ENCODE results near the gene MRPL24. TPM values are rescaled to one million over a fixed set of nuclear protein-coding genes. Genes with fewer than 3 reads are reported as not detected.

Gene MRPL24
- total RNA-seq, 1 experiment from 2014 or later = 152 TPM

DNA sequence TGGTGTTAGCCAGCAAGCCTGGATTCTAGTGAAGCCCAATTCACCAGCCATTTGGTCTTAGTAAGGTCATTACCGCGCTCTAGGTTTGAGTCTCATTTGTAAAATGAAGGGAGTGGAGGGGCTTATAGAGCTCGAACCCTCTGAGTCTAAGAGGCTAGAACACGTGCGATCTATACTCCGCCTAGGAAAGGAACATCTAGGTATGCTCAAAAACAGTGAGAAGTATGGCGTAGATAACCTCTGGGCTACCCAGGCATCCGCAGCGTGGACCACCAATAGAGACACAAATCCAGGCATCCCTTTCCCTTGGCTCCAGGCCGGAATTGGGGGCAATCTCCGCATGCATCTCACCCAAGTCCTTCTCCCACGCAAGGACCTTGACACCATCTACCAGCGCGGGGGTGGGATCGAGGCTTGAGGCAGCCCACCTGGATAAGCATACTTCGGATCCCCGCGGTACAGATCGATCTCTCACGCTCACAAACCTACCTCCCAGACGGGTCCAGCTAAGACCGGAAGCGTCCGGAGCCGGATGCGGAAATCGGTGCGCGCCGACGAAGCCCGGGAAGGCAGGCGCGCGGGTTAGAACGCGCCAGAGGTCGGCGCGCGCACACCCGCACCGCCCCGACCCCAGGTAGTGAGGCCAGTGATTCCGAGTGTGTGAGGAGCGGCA, 12.8 kb downstream of the MRPL24 start, which contains the start of gene METTL25B:
Gene METTL25B, plus strand, starts transcription at position 544 of the 673 bp plus-strand sequence. CDS start 636 bp downstream, outside the sequence.
- peak; percentile 78 for DNase-seq (ENCODE audit: low read depth, low spot score)
- in situ Hi-C loops (cut with HindIII; ENCODE audit: low pct_unique_long_range_greater_than_20kb, low sequenced_read_pairs) = no loop called here

DNA sequence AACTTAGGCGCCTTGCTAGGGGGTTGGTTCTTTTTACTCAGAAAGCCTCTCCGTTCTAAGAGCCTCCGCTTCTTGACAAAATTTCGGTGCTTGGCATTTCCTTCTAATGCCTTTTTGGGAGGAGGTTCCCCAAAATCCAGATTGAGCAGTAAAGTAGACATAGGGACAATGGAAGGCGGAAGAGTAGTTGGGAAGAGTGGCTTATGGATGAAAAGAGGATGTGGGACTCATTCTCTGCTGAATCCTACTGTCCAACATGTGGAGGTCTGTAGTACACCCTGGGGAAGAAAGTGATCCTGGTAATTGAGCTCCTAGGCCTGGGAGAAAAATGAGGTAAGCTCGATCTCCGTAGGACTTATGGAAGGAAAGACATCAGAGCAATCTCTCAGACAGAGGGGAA, 13.4 kb downstream of the MRPL24 start:
- in situ Hi-C loops (cut with HindIII; ENCODE audit: low pct_unique_long_range_greater_than_20kb, low sequenced_read_pairs) = no loop called here
- no peak for DNase-seq (ENCODE audit: low read depth, low spot score)

DNA sequence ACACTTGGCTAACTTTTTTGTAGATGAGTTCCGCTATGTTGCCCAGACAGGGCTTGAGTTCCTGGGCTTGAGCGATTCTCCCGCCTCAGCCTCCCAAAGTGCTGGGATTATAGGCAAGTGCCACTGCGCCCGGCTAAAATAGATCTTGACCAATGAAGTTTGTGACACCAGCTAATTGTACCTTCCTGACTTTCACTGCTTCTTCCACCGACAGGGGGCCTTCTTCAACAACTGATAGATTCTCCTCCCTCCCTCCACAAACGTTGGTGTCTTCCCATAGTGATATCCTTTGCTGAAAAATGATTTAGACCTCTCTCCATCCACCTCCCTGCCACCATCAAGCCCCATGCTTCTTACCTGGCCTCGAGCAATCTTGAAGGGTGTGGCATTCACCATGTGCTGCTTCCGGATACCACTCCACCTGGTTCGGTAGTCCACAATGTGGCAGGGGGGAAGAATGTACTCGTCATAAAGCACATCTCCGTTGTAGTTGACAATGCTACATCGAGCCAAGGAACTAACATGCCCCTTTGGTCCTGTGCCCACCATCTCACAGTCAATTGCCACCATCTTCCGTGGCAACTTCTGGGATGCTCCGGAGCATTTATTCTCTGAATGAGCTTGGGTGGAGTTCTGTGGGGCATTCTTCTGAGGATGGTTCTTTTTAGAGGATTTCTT, 14.2 kb downstream of the MRPL24 start:
- in situ Hi-C loops (cut with HindIII; ENCODE audit: low pct_unique_long_range_greater_than_20kb, low sequenced_read_pairs) = no loop called here
- peak; percentile 77 for DNase-seq (ENCODE audit: low read depth, low spot score)

DNA sequence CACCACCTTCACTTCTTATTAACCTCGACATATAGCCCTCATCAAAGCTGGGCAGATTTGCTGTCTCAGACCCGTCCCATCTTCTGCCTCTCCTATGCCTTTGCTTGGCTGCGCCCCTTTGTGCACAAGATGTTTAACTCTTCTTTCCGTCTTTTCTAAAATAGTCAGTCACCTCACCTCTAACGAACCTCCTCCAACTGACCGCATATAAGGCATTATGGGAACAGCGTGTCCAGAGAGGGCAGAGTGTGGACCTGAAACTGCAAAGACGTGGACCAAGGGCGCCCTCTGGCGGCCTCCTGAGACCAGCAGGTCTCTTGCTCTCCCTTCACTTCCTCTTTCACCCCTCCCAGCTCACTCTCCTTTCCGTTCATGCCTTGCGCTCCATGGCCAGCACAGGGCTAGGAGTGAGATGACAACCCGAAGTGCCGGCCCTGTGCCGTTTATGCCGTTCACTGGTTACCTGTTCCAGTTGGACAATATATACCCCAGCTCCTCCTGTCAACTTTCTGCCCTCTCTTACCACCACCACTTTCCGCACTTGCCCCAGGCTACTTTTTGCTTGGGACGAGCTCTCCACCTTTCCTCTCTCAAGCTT, 15.1 kb downstream of the MRPL24 start:
- peak; percentile 90 for DNase-seq (ENCODE audit: low read depth, low spot score)
- in situ Hi-C loops (cut with HindIII; ENCODE audit: low pct_unique_long_range_greater_than_20kb, low sequenced_read_pairs) = no loop called here

DNA sequence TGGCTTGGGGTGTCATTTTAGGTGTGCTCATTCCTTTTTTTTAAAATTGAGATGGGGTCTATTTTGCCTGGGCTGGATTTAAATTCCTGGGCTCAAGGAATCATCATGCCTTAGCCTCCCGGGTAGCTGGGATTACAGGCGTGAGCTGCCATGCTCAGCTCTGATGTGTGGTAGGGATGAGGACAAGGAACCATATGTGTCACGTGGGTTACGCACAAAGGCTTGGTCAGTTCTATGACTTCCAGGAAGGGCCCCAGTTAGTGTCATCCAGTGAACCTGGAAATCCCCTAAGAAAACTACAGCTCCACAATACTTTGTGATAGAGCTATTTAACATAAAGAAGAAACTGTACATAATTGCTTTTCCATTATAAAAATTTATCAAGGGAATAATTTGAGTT, 19.4 kb downstream of the MRPL24 start:
- in situ Hi-C loops (cut with HindIII; ENCODE audit: low pct_unique_long_range_greater_than_20kb, low sequenced_read_pairs) = no loop called here
- DNase-seq (ENCODE audit: low read depth, low spot score) = no peak

DNA sequence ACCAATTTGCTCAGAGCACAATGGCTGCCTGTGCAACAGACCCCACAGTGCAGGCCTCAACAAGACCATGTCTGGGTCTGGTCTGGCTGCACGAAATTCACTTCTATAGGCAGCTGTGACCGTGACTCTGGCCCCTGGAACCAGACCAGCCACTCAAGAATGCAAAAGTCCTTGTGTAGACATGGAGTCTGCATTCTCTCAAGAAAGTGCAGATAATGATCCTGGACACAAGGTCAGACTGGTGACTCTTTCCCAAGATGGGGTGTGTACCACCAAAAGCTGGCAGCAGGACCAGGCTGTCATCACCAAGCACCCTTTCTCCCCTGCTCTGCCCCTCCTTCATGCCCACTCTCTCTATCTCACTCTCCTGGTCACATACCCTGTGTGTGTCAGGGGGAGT, 19.8 kb downstream of the MRPL24 start:
- DNase-seq (ENCODE audit: low read depth, low spot score) = no peak
- in situ Hi-C loops (cut with HindIII; ENCODE audit: low pct_unique_long_range_greater_than_20kb, low sequenced_read_pairs) = no loop called here

DNA sequence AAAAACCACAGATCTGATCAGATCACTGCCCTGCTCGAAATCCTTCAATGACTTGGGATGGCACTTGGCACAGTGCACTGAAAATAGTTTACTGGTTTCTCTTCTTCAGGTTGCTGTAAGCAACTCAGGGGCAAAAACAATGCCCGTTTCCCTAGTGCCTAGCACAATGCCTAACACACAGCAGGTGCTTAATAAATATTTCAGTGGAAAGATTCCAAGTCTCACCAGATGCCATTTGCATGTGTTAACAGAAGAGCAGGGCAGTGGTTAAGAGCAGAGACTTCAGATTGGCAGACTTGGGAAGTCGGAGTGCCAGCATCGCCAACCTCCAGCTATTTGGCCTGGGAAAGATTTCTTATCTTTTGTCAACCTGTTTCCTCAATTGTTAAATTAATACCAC, 23.5 kb downstream of the MRPL24 start:
- no peak for DNase-seq (ENCODE audit: low read depth, low spot score)
- in situ Hi-C loops (cut with HindIII; ENCODE audit: low pct_unique_long_range_greater_than_20kb, low sequenced_read_pairs) = no loop called here

DNA sequence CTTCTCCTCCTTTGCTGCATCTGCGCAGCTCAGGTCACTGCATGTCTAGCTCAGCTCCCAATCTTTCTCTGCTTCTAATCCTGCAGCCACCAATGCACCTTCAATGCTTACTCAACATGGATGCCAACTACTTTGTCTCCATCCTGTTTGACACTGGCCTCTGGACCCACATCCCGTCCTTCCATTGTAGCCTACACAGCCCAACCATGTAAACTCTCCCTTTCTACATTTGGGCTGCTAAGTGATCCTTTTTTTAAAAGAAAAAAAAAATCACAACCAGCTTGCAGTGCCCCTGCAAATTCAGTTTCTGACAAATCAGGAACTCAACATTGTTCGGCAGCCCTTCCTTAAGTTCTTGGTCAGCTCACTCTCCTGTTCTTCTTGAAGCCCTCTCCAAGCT, 26.1 kb downstream of the MRPL24 start:
- in situ Hi-C loops (cut with HindIII; ENCODE audit: low pct_unique_long_range_greater_than_20kb, low sequenced_read_pairs) = no loop called here
- no peak for DNase-seq (ENCODE audit: low read depth, low spot score)

DNA sequence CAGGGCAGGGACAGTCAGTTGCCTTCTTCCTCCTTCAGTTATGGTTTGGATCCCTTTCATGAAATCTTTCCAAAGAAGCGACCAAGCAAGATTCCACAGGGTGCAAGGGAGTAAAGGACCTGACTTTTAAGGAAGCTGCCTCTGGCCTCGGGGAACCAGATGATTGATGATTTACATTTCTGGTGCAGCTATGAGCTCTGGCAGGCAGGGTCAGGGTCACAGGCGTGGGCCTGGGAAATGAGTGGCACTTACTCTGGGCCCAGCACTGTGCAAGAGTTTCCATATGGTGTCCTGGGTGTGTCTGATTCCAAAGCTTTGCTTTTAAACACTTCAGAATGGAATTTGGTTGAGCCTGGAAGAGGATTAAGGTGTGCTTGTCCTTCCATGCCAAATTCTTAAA, 28.3 kb downstream of the MRPL24 start:
- in situ Hi-C loops (cut with HindIII; ENCODE audit: low pct_unique_long_range_greater_than_20kb, low sequenced_read_pairs) = no loop called here
- no peak for DNase-seq (ENCODE audit: low read depth, low spot score)

DNA sequence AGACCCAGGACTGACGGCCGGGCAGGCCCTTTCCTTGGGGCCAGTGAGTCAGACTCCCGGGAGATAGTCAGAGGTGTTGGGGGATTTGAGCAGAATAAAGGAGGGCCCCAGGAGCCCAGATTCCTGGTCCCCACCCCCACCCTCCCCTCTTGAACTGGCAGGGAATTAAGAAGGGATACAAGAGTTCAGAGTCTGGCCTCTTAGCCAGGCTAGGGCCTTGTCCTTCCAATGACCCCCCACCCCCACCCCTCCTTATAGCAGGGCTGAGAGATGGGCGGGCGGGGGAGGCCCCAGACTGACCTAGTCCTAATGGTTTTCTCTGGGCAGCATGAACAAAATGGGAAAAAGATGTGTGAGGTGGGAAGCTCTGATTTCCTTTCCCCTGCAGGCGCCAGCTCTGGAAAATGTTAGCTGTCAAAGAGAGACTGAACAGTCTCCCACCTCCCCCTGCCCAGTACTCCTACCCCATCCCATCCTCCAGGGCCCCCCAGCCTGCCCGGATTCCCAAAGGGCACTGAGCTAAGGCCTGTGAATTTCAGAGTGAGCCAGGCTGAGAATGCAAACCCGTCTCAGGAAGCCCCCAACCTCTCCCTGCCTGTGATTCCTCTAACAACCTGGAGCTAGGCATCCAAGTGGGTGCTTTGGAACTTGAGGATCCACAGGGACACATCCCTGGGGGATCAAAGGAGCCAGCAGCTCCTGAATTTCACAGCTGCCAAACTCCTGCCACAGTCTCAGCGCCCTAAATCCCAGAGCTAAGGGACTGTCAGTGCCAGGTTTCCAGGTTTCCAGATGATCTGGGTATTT, 29.7 kb downstream of the MRPL24 start:
- in situ Hi-C loops (cut with HindIII; ENCODE audit: low pct_unique_long_range_greater_than_20kb, low sequenced_read_pairs) = no loop called here
- no peak for DNase-seq (ENCODE audit: low read depth, low spot score)

DNA sequence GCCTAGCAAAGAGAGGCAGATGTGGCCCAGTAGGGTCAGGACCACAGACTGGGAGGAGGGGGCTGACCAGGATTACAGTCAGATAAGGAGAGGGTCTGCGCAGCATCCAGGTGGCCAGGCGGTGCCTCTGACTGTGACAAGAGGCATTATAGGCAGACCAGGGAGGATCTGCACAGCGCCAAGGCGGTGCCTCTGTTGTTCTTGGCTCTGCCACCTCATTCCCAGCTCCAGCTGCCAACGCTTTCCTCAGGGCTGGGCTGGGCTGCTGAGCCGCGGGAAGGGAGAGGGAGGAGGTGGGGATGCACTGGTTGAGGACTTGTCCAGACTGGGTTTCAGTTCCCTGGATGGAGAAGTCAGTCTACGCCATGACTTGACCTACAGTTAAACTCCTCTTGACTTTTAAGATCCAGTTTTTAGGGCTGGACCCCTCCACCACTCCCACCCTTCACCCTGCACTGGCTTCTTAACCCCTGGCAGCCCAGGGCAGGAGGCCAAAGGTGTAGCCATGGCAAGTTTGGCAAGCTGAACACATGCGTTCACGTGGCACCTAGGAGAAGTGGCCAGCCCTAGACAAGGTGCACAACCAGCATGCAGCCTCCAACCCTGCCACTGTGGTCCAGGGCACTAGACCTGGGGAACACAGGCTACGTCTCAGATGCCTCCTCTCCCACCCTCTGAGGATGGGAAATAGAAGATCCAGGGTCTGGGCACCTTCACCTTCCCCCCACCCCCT, 31.0 kb downstream of the MRPL24 start:
- in situ Hi-C loops (cut with HindIII; ENCODE audit: low pct_unique_long_range_greater_than_20kb, low sequenced_read_pairs) = no loop called here
- DNase-seq (ENCODE audit: low read depth, low spot score) = no peak

DNA sequence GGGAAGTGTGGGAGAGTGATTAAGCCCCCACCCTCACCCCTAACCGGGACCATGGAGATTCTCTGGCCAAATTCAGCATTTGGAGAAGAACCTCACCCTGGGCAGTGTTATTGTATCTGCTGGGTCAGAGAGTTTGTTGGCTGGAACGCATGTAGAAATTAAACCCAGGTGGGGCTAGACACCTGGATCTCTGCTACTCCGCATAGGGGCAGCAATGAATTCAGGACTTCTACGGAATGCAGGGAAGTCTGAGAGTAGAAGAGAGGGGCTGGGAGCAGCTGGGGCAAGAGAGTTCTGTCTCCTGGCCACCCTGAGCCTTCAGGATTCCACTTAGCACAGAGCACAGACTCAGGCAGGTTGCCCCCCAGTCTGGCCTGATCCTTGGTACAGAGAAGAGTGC, 31.9 kb downstream of the MRPL24 start:
- in situ Hi-C loops (cut with HindIII; ENCODE audit: low pct_unique_long_range_greater_than_20kb, low sequenced_read_pairs) = no loop called here
- no peak for DNase-seq (ENCODE audit: low read depth, low spot score)

DNA sequence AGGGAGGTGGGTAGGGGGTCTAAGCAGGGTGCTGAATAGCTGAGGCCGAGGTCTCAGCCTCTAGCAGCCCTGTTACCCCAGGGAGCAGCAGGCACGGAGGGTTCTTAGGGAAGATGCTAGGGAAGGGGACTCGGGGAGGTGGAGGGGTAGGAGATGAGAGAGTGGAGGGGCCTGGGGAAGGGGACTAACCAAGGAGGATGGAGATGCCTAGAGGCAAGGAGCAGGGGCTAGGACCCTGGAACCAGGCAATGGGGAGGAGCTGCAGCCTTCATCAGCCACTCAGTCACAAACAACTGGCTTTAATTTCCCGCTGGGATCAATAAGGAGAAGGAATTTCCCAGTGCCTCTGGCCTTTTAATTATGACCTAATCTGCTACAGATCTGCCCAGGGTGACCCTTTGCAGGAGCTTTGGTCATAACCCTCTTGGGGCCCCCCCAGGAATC, 32.6 kb downstream of the MRPL24 start:
- in situ Hi-C loops (cut with HindIII; ENCODE audit: low pct_unique_long_range_greater_than_20kb, low sequenced_read_pairs) = no loop called here
- no peak for DNase-seq (ENCODE audit: low read depth, low spot score)

DNA sequence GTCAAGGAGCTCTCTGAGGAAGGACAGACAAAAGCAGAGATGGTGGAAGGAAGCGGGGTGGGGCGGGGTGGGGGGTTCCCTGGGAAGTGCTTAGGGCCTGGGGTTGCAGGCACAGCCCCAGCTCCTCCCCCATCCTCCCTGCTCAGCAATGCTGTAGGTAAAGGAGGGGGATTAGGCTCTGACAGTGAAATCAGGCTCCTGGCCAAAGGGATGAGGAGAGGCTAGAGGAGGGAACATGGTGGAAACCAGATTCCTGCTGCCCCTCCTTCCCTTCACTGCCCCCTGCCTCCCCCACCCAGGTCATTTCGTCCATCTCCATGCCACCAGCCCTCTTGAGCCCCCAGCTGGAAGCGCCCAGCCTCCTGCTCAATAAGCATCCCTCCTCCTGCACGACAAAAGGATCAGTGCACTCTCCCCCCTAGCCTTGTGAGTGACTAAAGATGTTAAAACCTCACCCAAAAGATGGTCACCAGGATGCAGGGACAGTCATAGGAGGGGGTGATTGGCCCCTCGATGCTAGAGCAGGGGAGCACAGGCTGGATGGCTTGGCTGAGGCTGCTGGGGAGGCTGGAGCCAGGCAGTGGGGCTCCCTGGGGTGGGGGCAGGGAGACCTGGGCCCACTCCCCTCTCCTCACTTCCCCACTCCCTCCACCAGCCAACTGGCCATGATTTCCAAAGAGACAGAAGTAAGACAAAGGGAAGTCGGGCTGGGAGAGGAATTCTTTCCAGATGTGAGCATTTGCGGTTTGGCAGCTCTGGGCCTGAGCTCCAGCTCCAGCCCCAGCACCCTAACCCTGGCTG, 33.3 kb downstream of the MRPL24 start:
- in situ Hi-C loops (cut with HindIII; ENCODE audit: low pct_unique_long_range_greater_than_20kb, low sequenced_read_pairs) = no loop called here
- DNase-seq (ENCODE audit: low read depth, low spot score) = no peak

DNA sequence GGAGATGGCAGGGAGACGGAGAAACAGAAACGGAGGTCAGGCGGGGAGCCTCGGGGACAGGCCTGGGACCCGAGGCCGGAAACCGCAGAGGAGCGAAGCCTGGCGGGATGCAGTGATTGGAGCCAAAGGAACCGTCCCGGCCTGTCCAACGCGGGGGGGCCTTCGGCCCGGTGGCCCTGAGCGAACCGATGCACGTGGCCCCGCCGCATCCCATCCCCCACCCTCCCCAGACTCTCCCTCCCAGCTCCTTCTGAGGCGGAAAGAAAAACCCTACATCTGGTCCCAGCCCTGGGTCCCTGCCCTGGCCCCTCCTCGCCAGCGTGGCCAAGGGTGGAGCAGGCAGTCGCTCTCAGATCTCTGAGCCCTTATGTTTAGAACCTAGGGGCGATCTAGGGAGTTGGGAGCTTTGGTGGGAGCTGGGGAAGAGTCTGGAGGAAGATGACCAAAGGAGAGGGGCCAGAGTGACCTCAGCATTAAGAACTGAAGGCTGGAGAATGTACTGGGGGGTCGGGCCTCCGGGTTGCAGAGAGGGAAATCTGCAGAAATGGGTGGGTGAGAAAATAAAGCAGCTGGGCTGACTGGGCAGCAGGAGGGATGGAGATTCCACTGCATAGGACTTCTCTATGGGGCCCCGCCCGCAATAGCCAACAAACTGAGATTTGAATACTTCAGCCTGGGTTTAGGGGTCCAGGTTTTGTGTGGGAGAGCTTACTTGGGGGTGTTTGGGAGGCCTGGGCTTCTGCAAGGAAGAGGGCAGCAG, 34.1 kb downstream of the MRPL24 start:
- in situ Hi-C loops (cut with HindIII; ENCODE audit: low pct_unique_long_range_greater_than_20kb, low sequenced_read_pairs) = no loop called here
- no peak for DNase-seq (ENCODE audit: low read depth, low spot score)

DNA sequence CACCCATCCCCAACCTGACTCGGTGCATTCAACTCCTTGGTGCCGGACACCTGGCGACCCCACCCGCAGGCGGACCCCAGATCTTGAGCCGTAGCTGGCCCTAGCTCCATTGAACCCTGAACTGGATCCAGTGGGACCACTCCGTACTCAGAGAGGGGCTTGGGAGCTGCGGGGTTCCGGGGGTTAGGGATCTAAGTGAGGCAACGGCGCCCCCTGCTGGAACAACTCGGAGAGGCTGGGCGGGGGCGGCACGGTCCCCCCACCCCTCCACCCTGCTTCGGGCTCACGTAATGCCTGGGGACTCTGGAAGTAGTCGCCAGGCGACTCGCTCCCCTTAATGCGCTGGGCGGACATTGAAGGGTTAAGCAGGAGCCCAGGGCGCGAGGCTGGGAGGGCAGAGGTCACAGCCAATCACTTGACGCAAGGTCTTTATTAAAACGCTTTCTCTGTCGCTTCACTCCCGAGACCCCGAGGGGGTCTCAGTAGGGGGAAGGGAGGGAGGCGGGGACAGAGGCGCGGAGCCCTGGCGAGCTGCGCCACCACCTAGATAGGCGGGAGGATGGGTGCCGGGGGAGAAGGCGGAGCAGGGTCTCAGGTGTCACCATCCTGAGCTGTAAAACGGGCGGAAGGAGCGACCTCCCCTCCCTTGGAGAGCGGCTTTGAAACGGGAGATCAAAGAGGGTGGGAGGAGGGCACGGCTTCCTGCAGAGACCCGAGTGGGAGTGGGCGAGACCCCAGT, 34.8 kb downstream of the MRPL24 start:
- peak; percentile 46 for DNase-seq (ENCODE audit: low read depth, low spot score)
- in situ Hi-C loops (cut with HindIII; ENCODE audit: low pct_unique_long_range_greater_than_20kb, low sequenced_read_pairs) = no loop called here
